Measurements from ENCODE around the gene VGLL4.

DNA sequence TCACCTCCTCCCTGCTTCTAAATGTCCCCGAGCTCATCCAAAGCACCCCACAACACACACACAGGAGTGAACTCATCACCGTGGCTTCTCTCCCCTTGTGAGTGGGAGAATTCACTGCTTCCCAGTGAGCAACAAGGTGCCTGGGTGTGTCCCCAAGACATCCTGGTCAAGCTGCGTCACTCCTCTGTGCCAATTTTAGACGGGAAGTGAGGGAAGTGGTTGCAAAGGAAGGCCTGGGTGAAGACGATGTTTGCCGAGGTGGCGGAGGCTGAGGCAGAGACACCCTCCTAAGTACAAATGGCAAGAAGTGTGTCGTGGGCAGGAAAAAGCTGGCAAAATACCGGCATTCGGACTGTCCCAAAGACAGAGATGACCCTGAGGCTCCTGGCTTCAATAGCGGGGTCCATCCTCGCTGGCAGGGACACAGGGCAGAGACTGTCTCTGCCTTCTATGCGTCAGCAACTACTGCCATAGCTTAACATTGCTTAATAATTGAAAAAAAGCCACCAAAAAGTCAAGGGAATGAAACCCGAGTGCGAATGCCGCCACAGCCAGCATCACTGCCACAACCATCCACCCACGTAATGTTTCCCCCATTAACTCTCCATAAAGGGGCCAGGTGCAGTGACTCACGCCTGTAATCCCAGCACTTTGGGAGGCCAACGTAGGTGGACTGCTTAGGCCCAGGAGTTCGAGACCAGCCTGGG lies 72.8 kb downstream of the VGLL4 start:
- TF ChIP-seq EP300 (IDR thresholded peaks at IDR 0.05) = no peak
- TF ChIP-seq, protein P1, sequence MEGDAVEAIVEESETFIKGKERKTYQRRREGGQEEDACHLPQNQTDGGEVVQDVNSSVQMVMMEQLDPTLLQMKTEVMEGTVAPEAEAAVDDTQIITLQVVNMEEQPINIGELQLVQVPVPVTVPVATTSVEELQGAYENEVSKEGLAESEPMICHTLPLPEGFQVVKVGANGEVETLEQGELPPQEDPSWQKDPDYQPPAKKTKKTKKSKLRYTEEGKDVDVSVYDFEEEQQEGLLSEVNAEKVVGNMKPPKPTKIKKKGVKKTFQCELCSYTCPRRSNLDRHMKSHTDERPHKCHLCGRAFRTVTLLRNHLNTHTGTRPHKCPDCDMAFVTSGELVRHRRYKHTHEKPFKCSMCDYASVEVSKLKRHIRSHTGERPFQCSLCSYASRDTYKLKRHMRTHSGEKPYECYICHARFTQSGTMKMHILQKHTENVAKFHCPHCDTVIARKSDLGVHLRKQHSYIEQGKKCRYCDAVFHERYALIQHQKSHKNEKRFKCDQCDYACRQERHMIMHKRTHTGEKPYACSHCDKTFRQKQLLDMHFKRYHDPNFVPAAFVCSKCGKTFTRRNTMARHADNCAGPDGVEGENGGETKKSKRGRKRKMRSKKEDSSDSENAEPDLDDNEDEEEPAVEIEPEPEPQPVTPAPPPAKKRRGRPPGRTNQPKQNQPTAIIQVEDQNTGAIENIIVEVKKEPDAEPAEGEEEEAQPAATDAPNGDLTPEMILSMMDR (IDR thresholded peaks at IDR 0.05) = no peak

Measured in A549 (cell line).